Measurements from ENCODE around the gene C17orf50. TPM values are rescaled to one million over a fixed set of nuclear protein-coding genes. Genes with fewer than 3 reads are reported as not detected.

C17orf50 gene
- total RNA-seq, 2 donors from 2014 or later = not detected

DNA sequence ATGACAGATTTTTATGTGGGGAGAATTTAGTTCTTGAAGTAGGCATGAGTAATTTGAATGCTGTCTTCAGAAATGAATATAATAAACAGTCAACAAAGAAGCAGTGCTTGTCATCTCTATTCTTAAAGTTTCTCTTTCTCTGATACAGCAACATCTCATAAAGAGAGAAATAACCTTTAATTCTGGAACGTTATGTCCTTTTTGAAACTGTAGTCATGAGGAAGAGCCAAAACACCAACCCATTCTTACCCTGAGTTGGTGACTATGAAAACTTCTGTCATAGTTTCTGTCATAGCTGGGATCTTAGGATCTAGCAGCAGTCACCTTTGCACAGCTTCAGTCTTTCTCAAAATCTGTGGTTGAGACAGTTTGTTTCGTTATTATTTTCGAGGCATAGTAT, 44.5 kb upstream of the C17orf50 start:
- Histone ChIP-seq H3K9me3 (no peaks in the 10 kb centered on the region), H3K4me1 (peaks cover 35% of the 10 kb centered on the region), H3K27ac (peak overlapping the region; percentile 12 to 71 (median 60)), H3K36me3 (replicated peaks in 1 of 2; ENCODE audit: insufficient read depth in 1 of 2, low read depth in 2 of 2) (no peaks in the 10 kb centered on the region), H3K27me3 (no peaks in the 10 kb centered on the region), H3K4me3 (no peak overlapping the region)
- TF ChIP-seq CTCF (IDR thresholded peaks at IDR 0.05) (no peak), POLR2A (IDR thresholded peaks at IDR 0.05) (no peak)
- no peak for DNase-seq
- 81 to 84% methylated on average over 3 of the region's 3 CpGs for WGBS, 2 donors
- intact Hi-C loops (cut with DNase I) = no loop called here
- no peak for ATAC-seq

DNA sequence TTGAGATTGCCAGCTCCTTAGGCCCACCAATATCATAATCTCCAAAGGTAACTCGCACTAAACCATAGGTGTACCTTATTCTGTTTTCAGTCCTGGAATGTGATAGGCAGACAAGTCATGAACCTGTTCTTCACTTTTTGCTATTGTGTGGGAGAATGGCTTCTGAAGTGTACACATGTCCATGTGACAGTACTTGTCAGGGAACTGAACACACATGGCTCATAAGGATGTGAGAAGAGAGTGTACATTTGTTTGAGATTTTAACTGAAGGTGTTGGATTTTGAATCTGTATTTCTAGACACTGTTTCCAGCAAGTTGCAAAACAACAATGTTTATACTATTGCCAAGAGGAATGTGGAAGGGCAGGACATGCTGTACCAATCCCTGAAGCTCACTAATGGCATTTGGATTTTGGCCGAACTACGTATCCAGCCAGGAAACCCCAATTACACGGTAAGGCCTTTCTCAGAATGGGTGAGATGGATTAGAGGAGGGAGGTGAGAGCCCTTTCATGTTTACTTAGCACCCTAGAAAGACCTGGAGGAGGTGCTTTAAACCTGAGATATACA, 43.7 kb upstream of the C17orf50 start:
- intact Hi-C loops (cut with DNase I) = no loop called here
- ATAC-seq (peak; percentile 78), DNase-seq (peak; percentile 26 to 67 (median 50))
- peaks cover 35% of the 10 kb centered on the region for H3K4me1 ChIP-seq
- H3K27me3 ChIP-seq = no peaks in the 10 kb centered on the region
- no peaks in the 10 kb centered on the region for H3K9me3 ChIP-seq
- no peaks in the 10 kb centered on the region for H3K36me3 ChIP-seq (replicated peaks in 1 of 2; ENCODE audit: insufficient read depth in 1 of 2, low read depth in 2 of 2)
- H3K4me3 ChIP-seq = no peak overlapping the region
- no peak for TF ChIP-seq CTCF (IDR thresholded peaks at IDR 0.05)
- TF ChIP-seq POLR2A (IDR thresholded peaks at IDR 0.05) = no peak
- peak overlapping the region; percentile 57 to 71 (median 65) for H3K27ac ChIP-seq
- 62 to 63% methylated on average over 4 of the region's 4 CpGs for WGBS, 2 donors

- DNase-seq (no peak), ATAC-seq (peak; percentile 50)
- no peaks in the 10 kb centered on the region for H3K36me3 ChIP-seq (replicated peaks in 1 of 2; ENCODE audit: insufficient read depth in 1 of 2, low read depth in 2 of 2)
- H3K27me3 ChIP-seq = no peaks in the 10 kb centered on the region
- WGBS, 2 donors = 30 to 35% methylated on average over 2 of the region's 2 CpGs
- peaks cover 31% of the 10 kb centered on the region for H3K4me1 ChIP-seq
- TF ChIP-seq POLR2A (IDR thresholded peaks at IDR 0.05) (no peak), CTCF (IDR thresholded peaks at IDR 0.05) (no peak)
- intact Hi-C loops (cut with DNase I) = no loop called here
- no peak overlapping the region for H3K4me3 ChIP-seq
- H3K9me3 ChIP-seq = no peaks in the 10 kb centered on the region
- H3K27ac ChIP-seq = peak overlapping the region; percentile 57 to 71 (median 65)
These were observed 43.2 kb upstream of the C17orf50 start for GRCh38 chr17:35717475-35717874.

DNA sequence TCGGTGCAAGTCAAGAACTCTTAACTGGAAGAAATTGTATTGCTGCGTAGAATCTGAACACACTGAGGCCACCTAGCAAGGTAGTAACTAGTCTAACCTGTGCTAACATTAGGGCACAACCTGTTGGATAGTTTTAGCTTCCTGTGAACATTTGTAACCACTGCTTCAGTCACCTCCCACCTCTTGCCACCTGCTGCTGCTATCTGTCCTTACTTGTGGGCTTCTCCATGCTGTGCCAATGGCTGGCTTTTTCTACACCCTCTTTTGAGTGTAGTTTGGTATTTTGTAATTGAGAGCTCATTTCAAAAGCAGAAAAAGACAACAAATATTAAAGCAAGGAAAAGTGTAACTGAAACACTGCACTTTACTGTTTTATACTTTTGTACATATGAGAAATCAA, 37.0 kb upstream of the C17orf50 start:
- ATAC-seq (no peak), DNase-seq (no peak)
- Histone ChIP-seq H3K27me3 (no peaks in the 10 kb centered on the region), H3K9me3 (no peaks in the 10 kb centered on the region), H3K4me1 (peaks cover 15% of the 10 kb centered on the region), H3K36me3 (replicated peaks in 1 of 2; ENCODE audit: insufficient read depth in 1 of 2, low read depth in 2 of 2) (peaks cover 0 to 15% of the 10 kb centered on the region in 2 donors), H3K27ac (no peak overlapping the region), H3K4me3 (no peak overlapping the region)
- 95 to 100% methylated on average over 2 of the region's 2 CpGs for WGBS, 2 donors
- TF ChIP-seq POLR2A (IDR thresholded peaks at IDR 0.05) = no peak
- no peak for TF ChIP-seq CTCF (IDR thresholded peaks at IDR 0.05)
- intact Hi-C loops (cut with DNase I) = no loop called here

DNA sequence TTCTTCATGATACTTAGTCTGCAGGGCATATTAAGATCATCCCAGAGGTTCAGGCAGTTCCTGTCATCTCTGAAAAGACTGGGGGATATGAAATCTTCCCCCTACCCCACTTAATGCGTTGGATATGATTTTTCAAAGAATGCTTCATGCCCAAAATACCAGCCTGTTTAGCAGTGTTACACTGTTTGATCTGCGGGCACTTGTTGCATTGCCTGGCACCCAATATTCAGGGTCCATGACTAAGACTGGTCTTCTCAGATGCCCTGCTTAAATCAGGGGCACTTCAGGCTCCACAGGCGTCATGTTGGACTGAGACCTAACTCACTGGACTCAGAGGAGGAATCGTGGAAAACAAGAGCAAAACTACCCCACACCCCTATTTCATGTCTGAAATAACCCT, 35.6 kb upstream of the C17orf50 start:
- WGBS, 2 donors = 83 to 85% methylated on average over 4 of the region's 4 CpGs
- peaks cover 15% of the 10 kb centered on the region for H3K4me1 ChIP-seq
- DNase-seq (no peak), ATAC-seq (no peak)
- H3K36me3 ChIP-seq (replicated peaks in 1 of 2; ENCODE audit: insufficient read depth in 1 of 2, low read depth in 2 of 2) = peaks cover 0 to 15% of the 10 kb centered on the region in 2 donors
- no peak for TF ChIP-seq CTCF (IDR thresholded peaks at IDR 0.05)
- TF ChIP-seq POLR2A (IDR thresholded peaks at IDR 0.05) = no peak
- no peak overlapping the region for H3K27ac ChIP-seq
- intact Hi-C loops (cut with DNase I) = no loop called here
- no peak overlapping the region for H3K4me3 ChIP-seq
- H3K9me3 ChIP-seq = no peaks in the 10 kb centered on the region
- no peaks in the 10 kb centered on the region for H3K27me3 ChIP-seq
